GM12801 (cell line): Measurements from ENCODE around the gene RALA.

Experiments
- TF ChIP-seq, protein P1 (sequence below): IDR thresholded peaks from one replicate; pipeline ENCODE4 v1.5.1; 2011; ENCODE audit warnings: control low read depth; ENCODE audit not compliant: insufficient read length; ENCODE audit errors: extremely low read depth

The RALA gene

DNA sequence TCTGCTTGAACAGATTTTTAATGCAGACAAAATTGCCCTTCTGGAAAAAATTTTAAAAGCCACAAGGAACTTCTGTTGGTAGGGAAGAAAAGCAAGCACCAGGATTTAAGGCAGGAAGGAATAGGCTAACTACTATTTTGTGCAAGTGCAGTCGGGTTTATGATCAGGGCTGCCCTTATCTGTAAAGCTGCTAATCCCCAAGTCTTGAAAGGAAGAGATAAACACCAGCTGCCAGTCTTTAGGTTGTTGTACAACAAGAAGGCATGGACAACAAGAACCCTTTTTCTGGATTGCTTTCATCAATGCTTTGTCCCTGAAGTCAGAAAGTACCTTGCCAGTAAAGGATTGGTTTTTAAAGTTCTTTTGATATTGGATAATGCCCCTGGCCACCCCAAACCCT lies 40.7 kb downstream of the RALA start:
- TF ChIP-seq, protein P1, sequence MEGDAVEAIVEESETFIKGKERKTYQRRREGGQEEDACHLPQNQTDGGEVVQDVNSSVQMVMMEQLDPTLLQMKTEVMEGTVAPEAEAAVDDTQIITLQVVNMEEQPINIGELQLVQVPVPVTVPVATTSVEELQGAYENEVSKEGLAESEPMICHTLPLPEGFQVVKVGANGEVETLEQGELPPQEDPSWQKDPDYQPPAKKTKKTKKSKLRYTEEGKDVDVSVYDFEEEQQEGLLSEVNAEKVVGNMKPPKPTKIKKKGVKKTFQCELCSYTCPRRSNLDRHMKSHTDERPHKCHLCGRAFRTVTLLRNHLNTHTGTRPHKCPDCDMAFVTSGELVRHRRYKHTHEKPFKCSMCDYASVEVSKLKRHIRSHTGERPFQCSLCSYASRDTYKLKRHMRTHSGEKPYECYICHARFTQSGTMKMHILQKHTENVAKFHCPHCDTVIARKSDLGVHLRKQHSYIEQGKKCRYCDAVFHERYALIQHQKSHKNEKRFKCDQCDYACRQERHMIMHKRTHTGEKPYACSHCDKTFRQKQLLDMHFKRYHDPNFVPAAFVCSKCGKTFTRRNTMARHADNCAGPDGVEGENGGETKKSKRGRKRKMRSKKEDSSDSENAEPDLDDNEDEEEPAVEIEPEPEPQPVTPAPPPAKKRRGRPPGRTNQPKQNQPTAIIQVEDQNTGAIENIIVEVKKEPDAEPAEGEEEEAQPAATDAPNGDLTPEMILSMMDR, result no peak

DNA sequence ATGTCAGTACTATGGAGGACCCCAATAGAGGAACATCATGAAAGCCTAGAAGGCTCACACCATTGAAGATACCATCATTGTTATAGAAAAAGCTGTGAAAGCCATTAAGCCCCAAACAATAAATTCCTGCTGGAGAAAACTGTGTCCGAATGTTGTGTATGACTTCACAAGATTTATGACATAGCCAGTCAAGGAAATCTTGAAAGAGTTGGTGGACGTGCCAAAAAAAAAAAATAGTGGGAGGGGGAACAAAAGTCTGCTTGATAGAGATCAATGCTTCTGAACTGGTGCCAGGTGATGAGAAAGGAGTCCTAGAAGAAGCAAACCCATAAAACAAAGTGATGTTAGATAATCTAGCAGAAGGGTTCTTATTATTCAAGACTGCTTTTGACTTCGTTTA lies 41.2 kb downstream of the RALA start:
- TF ChIP-seq, protein P1, result no peak

DNA sequence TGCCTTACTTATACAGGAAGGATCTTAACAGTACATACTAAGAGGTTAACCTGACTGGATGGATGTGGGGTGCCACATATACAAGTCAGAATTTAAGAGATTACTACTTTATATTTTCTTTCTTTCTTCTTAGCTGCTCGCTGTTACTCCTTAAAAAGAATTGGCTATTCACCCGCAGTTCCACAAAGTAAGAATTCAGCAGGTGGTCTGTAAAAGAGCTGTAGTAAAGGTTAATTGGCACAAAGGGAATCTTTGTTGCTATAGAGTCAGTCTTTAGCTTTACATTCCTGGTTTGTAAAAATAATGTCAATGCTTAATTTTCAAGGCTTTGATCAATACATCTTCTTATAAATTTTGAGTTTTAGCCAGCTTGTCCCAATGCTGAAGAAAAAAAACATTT lies 43.2 kb downstream of the RALA start:
- TF ChIP-seq, protein P1, result no peak

DNA sequence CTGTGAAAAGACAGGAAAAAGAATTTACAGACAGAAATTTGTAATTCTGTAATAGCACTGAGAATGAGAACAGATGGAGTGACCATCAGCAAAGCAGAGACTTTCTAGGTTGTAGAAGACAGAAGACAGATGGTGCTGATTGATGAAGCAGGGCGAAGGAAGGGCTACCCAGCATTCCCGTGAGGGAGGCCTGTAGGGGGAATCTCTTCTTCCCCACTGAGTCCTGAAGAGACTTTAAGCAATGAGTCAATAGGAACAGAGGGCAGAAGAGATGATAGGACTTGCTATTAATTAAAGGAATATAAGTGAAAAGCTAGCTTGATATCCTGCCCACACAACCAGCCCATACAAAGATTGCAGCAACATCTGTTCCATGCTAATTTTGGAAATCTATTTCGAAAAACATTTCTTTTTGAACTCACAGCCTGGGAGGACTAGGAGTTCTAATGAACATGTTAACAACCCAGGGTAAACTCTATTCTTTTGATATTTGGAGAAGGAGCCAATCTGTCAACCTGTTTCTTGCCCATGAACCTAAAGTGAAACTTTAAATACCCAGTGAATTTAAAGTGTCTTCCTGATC lies 44.1 kb downstream of the RALA start:
- TF ChIP-seq, protein P1, result no peak

DNA sequence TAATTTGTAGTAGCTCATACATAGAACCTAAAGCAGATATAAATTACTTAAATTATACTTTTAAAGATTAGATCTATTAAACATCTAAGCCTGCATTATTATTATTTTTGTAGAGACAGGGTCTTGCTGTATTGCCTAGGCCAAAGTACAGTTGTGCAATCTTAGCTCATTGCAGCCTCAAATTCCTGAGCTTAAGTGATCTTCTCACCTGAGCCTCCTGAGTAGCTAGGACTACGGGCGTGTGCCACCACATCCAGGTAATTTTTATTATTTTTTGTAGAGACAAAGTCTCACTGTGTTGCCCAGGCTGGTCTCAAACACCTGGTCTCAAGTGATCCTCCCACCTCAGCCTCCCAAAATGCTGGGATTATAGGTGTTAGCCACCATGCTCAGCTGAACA lies 46.7 kb downstream of the RALA start:
- TF ChIP-seq, protein P1, result no peak

DNA sequence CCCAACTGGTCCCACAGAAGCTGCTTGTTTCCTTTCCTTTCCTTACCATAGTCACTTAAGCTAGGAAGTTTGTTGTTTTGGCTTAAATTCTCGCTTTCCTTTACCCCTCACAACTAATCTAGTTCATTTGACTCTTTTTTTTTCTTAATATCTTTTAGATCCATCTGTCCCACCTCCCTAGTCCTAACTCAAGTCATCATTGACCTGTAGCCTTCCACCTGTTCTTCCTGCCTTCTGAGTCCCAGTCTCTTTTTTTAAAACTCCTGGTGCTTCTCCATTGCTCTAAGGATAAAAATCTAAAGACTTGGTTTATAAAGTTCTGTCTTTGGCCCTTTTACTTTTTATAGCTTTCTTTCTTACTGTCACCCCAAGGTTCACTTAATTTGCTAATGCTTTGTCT lies 47.6 kb downstream of the RALA start:
- TF ChIP-seq, protein P1, result no peak

DNA sequence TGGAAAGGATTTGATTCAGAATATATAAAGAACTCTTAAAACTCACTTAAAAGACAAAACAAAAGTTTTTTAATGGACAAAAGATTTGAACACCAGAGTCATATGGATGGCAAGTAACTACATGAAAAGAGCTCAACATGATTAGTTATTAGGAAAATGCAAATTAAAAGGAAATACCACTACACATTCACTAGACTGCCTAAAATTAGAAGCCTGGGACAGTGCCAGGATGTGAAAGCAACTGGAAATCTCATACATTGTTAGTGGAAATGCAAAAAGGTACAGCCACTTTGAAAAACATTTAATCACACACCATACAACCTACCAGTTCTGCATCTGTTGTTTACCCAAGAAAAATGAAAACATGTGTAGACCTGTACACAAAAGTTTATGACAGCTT lies 48.8 kb downstream of the RALA start:
- TF ChIP-seq, protein P1, result no peak
